GM19324 (cell line): Measurements from ENCODE around the gene MCF2L.

Experiments
- ATAC-seq: cut with Tn5 transposase; IDR thresholded peaks from one replicate; pipeline ENCODE4 v1.9.1; 2021; ENCODE audit warnings: mild to moderate bottlenecking, moderate library complexity; ENCODE audit not compliant: unreplicated experiment, low FRiP score

MCF2L gene

DNA sequence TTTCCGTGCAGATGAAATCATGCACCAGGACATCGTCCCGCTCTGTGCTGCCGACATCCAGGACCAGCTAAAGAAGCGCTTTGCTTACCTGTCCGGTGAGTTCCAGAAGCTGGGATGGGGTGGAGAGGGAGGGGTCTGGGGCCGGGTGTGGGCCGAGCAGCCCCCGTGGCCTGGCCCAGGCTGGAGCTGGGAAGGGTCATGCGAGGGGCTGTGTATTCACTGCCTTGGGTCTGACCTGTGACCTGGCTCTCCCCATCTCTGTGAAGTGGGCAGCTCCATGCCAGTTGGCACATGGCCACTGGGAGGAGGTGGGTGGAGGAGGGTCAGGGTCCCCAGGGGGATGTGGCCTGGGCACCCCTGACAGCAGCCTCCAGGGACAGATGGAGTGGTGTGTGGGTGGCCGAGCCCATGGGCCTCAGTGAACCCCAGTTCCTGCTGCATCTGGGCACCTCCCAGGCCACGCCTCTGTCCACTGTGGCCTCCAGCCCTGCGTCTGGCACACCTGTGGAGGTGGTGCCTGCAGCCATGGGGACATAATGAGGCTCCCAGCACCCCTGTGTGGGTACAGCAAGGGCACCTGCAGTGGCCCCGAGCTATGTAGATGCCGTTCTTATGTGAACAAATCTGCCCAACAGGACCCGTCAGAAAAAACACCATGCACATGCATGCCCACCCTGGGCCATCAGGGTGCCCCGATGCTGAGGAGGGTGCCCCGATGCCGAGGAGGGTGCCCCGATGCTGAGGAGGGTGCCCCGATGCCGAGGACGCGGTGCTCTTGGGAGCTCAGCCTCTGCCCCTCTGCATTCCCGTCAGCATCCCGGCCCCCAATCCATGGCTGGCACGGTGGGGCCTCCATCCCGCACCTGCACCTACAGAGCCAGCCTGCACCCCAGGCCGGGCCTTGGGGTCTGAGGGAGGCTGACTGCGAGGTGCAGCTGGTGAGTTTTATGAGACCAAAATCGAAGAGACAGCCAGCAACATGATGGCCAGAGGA is 46.0 kb downstream of the MCF2L start:
- ATAC-seq: no peak

DNA sequence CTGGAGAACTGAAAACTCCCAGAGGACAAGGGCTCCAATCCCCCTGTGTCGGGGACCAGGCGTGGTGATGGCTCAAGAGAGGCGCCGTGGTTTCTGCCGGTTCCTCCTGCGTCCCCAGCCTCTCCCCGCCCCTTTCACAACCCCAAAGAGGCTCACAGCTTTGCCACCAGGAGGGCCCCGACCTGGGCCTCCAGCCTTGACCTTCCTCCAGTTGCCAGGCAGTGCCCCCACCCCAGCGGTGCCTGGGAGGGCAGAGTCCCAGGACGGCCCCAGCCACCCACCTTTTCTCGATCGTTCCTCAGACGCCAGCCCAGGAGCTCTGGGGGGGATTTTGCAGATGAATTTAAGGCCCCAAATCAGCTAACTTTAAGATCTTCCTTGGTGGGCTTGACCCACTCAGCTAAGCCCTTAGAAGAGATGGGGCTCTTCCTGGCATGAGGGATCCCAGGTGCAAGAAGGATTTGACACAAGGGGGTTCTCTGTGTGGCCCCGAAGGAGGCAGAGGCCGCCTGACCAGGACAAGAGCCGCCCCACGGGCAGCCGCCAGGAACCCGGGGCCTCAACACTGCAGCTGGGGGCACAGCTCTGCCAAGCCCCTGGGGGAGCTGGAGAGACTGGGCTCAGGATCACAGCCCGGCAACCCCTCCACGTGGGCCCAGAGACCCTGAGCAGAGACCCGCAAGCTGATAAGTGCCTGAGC is 47.0 kb downstream of the MCF2L start:
- ATAC-seq: no peak

DNA sequence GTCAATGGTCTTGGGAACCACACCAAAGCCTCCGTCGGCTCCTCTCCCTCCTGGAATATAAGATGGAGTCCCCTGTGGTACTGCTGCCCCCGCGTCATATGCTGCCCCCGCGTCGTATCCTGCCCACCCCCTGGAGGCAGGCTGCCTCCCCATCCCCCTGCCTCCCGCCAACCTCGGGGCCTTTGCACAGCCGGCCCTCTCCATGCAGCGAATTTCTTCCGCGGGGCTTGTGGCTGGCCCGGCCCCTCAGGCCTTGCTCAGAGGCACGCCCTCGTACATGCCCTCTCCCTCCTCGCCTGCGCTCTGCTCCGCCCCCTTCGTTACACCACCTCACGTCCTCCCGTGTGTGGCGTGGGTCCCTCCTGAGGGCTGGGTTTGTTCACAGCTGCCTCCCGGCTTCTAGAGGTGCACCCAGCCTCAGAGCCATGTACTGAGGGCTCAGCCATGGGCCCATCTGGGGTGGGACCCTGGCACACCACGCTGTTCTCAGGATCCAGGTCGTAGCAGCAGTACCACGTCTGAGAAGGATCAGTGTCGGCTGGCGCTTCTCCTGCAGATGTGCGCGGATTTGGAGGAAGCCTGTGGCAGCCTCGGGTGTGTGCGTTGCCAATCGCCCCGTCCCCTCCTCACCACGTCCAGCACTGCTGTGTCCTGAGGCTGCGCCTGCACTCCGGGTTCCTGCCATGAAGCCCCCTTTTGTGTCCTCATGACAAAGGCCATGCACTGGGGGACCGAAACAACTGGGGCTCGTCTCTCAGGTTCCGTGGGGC is 47.7 kb downstream of the MCF2L start:
- no peak for ATAC-seq

DNA sequence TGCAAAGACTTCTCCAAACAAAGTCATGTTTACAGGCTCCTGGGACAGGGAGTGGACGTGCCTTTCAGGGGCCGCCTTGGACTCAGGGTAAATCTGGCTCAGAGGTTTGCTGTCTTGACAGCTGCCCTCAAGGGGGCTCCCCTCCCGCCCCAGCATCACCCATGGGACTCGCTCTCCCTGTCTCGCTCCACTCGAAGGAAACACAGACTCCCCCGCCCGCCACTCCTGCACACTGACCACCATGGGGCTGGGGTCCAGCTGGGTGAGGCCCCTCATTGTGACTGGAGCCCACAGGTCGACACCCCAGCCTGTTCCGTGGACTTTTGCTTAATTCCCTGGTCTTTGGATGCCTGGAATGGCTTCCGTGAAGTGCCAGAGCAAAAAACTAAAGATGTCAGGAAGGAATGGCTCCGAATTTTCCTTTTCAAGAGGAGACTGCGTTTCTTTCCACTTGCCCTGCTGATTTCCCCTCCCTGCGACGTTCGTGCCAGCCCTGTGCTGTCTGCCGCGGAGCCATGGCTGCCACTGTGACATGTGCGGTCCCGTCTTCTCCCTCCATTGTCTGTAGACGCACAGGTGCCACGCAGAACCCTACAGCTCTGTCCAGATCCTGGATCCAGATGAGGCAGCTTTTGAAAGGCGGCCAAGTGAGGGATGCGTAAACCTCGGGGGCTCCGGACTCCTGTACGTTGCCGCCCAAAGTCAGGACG is 48.6 kb downstream of the MCF2L start:
- ATAC-seq: no peak

DNA sequence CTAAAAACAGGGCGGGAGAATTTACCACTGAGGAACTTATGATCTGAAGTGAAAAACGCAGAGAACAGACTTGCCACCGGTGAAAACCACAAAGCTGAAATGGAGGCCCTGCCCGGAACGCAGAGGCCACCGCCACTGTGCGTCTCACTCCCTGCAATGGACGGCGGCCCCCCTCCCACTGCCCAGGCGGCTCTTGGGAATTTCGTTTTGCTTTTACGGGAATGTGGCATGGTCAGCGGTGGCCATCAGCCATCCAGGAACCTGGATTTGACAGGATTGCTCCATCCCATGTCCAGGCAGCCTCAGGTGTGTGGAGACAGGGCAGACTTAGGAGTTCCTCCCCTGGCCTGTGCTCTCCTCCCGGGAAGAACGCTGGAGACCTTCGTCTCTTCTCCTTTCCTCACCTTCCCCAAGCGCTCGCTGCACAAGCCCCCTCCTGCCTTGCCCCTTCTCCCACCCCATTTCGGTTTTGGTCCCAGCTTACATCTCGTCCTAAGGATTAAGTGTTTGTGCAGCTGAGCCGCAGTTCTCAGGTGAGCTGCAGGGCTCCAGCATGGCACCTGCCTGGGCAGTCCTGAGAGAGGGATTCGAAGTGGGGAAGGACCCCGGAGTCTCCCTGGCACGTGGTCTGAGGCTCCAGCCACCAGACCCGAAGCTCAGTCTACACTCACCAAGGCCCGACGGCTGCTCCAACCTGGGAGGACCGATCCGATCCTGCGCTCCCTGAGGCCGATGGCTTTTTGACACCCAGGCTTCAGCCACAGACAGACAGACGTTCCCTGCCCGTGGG is 49.9 kb downstream of the MCF2L start:
- no peak for ATAC-seq

DNA sequence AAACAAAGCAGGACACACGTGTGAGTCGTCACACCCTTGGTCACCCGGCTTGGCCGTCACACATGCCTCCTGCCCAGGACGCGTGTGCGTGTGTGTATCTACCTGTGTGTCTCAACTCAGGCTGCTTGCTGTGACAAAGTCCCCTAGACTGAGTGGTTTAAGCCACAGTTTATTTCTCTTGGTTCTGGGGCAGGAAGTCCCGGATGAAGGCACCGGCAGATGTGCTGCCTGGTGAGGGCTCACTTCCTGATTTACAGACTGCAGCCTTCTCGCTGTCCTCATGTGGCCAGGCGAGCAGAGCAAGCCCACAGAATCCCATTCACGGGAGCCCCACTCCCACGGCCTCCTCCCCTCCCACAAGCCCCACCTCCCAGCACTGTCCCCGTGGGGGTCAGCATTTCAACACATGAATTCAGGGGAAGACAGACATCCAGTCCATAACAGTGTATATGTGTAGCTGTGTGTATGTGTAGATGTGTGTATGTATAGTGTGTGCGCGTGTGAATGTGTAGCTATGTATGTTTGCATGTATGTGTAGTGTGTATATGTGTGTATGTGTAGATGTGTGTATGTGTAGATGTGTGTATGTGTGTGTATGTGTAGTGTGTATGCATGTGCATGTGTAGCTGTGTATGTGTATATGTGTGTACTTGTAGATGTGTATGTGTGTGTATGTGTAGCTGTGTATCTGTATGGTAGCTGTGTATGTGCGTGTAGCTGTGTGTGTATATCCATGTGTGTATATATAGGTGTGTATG is 51.5 kb downstream of the MCF2L start:
- ATAC-seq: no peak

DNA sequence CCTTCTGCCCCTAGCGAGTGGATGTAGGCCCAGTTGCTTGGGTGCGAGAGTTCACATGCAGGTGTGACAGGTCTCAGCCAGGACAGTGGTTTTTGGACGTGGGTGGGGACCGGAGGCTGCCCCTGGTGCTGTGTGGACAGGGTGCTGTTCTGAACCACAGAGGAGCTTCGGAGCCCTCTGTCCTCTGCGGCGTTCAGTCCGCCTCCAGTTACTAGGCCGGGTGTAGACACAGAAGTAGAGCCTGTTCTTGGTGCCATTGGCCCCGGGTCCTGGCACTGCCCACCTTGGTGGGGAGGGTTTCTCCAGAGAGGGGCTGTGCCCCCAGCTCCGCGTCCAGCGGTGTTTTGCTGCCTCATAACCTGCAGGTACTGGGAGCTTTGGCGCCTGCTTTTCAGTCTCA is 52.4 kb downstream of the MCF2L start:
- ATAC-seq: no peak

DNA sequence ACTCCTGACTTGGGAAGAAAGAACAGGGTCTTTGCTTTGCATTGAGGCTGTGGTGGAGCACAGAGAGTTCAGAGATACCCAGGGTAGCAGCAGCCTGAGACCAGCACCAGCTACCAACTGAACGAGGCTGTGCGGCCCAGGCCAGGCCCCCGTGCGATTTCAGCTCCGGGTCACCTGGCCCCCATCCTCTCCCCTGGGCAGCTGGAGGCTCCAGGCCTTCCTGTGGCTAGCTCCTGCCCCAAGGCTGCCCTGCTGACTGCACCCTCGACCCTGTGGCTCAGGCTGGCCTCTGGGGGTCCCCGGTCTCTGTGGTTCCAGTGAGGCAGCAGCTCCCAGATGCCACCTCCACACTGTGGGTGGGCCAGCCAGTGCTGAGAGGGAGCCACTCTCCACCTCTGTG is 52.8 kb downstream of the MCF2L start:
- no peak for ATAC-seq

DNA sequence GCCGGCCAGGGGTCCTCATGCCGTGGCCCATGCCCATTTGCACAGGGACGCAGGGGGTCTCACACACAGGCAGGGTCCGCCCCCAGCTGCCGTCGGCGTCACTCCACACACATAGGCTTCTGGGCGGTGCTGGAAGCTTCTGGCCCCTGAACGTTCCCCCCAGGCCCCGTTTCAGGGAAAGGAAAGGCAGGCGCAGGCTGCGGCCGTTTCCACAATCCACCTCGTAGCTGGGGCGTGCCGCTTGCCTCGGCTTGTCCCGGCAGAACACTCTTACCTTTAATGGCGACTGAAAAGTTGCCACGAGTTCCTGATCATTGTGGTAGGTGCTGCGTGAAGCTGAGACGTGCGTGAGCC is 53.4 kb downstream of the MCF2L start:
- ATAC-seq: no peak

DNA sequence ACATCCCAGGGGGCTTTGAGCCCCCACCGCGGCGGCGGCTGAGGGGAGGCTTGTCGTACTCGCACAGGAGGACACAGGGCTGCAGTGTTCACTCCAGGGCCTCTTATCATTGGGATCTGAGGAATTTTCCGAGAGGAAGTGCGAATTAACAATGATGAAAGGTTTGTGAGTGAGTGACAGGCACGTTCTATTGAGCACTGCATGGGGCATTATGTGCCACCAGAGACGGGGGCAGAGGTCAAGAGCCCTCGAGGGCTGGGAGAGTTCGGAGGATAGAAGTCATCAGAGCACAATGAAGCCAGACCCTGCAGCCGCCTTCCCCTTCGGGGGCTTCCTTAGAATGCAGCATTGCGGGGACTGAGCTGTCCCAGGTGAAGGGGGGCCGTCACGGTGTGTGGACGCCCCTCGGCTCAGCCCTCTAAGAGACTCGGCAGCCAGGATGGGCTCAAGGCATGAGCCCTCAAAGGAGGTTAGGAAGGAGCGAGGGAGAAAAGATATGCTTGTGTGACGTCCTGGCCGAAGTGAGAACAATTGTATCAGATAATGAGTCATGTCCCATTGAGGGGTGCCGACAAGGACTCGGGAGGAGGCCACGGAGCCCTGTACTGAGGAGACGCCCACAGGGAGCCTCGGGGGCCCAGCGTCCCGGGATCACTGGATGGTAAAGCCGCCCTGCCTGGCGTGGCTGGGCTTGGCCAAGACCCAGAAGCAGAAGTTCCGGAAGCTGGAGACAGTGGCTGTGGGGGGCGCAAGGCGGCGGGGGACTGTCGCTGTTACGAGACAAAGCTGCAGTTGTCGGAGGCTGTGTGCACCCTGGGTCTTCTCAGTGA is 53.9 kb downstream of the MCF2L start:
- ATAC-seq: no peak

DNA sequence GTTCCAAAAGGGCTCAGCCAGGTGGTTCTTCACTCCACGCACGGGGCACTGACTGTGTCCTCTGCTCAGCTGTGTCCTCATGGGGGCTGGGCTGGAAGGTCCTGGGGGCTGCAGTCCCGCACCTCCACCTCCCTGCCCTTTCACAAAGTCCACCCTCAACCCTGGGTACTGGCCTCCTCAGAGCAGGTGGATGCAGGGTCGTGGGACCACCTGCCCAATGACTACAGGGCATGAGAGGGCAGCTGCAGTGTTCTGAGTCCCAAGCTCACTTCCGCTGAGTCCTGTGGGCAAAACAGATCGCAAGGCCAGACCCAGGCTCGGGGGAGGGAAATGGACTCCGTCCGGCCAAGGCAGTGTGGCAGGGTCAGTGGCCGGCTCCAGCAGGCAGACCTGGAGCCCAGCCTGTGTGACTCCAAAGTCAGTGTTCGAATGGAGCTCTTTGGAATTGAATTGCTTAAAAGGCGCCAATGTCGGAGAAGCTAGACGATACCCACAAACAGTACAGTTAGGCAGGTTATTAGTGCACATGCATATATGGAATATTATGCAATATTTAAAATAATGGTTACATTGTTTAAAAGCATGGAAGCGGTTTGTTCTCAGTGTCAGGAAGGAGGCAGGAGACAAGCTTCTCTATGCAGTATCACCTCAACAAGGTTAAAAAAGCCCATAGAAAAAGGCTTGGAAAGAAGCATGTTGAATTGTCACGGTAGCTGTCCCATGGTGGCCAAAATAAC is 54.8 kb downstream of the MCF2L start:
- no peak for ATAC-seq

DNA sequence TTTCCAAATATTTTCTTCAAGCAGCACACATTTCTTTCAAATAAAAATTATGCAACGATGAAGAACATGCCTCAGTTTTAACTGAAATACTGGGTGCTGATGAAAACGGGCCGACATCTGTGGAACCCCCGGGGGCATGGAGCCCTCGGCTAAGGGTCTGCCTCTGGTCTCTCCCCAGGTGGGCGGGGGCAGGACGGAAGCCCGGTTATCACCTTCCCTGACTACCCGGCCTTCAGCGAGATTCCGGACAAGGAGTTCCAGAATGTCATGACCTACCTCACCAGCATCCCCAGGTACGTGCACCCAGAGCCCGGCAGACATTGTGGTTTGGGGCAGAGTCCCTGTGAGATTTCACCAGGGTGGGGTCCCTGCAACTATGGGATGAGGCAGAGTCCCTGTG is 55.5 kb downstream of the MCF2L start:
- no peak for ATAC-seq

DNA sequence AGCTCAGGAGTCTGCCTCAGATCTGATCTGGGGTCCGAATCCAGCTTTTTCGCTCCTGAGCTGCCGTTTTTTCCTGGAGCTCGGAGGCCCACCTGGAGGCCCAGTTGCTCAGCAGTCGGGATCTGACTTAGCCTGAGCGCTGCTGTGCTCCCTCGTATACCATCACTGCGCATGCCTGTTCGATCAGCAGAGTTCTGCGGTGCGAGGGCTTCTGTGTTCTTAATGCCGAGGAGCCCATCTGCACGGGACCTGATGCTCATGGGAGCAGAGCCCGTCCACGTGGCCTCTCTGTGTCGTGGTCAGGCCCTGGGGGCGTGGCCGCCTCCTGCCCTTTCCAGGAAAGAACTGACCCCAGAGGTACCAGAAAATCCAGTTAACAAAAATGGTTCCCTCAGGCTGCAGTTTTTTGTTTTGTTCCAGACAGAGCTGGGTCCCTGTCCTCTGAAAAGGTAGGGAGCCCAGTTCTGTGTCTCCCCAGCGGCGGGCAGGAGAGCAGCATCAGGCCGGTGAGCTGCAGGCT is 57.4 kb downstream of the MCF2L start:
- ATAC-seq: no peak

DNA sequence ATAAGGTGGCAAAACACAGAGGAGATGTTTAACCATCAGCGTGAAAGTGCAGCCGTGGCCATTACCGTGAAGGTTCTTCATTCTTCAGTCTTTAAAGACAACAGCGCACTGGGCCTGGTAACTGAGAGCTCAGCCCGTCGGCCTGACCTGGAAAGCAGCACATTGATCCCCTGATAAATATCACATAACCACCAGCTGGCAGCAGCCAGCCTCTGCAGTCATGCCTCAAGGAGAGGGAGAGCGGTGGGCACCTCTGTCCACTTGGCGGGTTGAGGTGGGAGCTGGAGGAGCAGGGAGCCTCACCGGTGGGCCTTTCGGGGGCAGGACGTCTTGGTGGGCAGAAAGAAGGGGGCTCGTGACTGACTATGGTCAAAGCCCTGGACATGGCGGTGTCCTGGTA is 58.1 kb downstream of the MCF2L start:
- ATAC-seq: no peak

DNA sequence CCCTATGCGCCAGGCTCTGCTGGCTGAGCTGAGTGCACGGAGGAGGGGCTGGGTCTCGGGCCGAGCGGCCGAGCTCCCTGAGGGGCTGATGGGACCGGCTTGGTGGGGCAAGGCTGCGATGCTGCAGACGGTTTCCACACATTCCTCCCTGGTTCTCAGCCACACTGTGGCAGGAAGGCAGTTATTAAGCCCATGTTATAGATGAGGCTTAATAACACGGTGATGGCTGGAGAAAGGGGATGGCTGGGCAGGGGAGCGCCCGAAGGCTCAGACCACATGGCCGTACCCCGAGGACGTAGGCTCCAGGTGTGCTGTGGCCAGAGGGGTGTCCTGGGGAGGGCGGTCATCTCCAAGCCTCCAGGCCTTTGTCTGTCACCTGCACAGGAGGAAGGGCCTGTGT is 58.6 kb downstream of the MCF2L start:
- no peak for ATAC-seq

DNA sequence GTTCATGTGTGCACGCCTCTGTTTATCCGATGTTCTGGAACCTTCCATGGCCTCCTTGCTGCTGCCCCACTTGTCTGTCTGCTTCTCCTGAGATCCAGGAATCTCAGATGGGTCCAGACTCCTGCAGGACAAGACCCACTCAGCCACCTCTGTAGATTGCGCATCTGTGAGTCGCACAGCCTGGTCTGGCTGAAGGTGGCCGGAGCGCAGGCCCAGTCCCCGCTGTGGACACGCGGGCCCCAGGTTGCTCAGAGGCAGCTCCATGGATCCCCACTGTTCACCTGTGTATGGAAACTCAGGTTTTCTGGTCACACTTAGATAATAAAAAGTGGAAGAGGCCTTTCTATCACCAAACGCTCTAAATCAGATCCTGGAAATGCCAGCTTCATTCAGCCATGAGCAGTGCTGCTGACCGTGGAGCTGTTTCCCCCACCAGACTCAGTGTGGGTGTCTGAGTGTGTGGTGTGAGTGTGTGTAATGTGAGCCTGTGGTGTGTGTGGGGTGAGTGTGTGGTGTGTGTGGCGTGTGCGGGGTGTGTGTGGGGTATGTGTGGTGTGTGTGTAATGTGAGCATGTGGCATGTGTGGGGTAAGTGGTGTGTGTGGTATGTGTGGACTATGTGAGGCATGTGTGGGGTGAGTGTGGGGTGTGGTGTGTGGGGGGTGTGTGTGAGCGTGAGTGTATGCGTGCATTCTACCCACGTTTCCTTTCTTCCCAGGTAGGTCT is 59.5 kb downstream of the MCF2L start:
- no peak for ATAC-seq

DNA sequence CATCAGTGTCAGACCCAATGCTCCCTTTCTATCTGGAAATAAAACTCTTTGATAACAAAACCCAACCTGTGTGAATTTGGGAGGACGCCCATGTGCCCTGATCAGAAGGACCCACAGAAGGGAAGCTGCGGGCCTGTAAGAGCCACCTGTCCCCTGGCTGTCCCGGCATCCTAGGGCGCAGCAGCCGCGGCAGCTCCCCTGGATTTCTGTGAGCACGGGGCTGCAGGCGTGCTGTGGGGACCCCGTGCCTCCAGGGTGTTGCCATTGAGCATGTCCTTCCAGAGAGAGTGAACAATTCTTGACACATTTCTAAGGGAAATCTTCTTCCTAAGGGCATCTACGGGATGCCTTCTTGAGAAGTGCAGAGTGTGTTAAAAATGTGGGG is 60.0 kb downstream of the MCF2L start:
- ATAC-seq: no peak
